Gastroesophageal sphincter (tissue), 3 donors: ENCODE measurements around the gene ERMP1.
A peak's percentile ranks its signal among the peaks of the same experiment; 100 is the strongest.

ENCODE experiments used
- POLR2AphosphoS5 ChIP-seq: sonication (generic); formaldehyde crosslinking; IDR thresholded peaks from one replicate; pipeline ENCODE4 v1.6.1; 2017; ENCODE audit warnings: antibody characterized with exemption
- TF ChIP-seq, protein P1 (sequence below), 4 experiments: fragments of 200-600 bp in 2 of 4; fragments of 450-650 bp in 2 of 4; sonication (generic) in 1 of 4; IDR thresholded peaks; one replicate each; pipeline ENCODE4 v1.5.1; 2017 to 2019; ENCODE audit warnings: antibody characterized with exemption in 4 of 4, mild to moderate bottlenecking in 2 of 4, moderate library complexity in 2 of 4

DNA sequence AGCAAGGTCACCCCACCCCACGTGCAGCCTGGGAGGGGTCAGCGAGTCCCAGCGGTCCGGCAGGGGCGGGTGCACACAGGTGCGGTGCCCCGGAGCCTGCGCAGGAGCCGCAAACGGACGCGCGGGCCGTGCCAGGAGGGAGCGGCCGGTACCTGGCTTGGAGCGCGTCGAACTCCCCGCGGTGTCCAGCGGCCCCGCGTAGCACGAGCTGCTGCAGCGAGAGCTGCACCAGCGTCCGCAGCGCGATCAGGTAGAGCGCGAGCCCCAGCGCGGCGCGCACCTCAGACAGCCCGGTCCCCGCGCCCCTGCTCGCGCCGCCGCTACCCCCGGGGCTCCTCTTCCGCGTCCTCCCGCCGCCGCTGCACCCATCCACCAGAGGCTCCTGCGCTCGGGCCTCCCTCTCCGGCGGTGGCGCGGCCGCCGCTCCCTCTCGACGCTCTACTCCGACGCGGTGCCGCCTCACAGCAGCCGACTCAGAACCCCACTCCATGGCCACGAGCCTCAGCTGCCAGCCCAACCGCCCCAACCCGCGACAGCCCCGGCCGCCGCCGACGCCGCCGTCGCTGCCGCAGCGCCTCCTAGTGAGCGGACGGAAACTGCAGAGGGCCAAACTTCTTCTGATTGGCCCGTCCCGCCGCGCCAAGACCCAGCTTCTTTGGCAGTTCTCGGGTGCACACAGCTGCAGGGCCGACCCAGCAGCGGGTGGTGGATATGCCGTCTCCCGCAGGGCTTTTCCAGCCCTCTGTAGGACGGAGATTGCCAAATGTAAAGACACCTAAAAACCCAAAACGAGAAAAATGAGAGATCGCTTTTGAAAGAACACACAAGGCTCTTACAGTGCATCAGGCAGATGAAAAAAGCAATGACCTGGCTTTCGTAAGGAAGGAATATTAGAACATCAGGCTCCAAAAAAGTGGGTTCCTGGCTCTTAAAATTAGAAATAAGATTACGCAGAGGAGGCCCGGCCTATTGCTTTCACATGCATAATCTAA lies at the start of gene ERMP1:
- TF ChIP-seq POLR2AphosphoS5 = peak; percentile 75
- TF ChIP-seq, protein P1, sequence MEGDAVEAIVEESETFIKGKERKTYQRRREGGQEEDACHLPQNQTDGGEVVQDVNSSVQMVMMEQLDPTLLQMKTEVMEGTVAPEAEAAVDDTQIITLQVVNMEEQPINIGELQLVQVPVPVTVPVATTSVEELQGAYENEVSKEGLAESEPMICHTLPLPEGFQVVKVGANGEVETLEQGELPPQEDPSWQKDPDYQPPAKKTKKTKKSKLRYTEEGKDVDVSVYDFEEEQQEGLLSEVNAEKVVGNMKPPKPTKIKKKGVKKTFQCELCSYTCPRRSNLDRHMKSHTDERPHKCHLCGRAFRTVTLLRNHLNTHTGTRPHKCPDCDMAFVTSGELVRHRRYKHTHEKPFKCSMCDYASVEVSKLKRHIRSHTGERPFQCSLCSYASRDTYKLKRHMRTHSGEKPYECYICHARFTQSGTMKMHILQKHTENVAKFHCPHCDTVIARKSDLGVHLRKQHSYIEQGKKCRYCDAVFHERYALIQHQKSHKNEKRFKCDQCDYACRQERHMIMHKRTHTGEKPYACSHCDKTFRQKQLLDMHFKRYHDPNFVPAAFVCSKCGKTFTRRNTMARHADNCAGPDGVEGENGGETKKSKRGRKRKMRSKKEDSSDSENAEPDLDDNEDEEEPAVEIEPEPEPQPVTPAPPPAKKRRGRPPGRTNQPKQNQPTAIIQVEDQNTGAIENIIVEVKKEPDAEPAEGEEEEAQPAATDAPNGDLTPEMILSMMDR (IDR thresholded peaks at IDR 0.05) = peak; percentile 73 to 92 (median 89)
